NCI-H526 (cell line): ENCODE measurements around the gene DRC1.
A peak's percentile ranks its signal among the peaks of the same experiment; 100 is the strongest.

ENCODE experiments used
- DNase-seq, 2 experiments: peaks; one replicate each; lab custom pipeline; 2025; lab: John Stamatoyannopoulos, UW

DRC1 gene

DNA sequence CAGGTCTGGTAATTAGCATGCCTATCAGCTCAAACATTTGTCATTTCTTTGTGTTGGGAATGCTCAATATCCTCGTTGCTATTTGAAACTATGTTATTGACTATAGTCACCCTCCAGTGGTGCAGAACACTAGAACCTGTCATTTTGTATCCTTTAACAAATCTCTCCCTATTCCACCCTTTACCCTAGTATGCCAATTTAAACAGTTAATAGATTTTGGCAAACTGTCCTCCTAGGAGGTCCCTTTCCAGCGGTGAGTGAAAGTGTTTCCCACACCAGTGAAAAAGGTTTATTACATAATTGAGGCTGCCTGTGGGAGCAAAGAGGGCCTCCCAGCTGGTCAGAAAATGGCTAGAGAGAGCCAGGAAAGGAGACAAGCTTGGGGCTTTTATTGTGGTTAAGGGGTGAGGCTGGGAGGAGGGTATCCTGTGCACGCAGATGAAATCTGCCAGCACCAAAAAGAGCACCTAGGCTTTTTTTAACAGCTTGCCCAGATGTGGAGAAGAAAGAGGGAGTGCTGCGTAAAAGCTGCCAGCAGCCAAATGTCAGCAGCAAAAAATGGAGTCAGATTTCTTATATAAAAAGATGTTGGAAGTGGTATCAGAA is 1.8 kb upstream of the DRC1 start:
- no peak for DNase-seq

DNA sequence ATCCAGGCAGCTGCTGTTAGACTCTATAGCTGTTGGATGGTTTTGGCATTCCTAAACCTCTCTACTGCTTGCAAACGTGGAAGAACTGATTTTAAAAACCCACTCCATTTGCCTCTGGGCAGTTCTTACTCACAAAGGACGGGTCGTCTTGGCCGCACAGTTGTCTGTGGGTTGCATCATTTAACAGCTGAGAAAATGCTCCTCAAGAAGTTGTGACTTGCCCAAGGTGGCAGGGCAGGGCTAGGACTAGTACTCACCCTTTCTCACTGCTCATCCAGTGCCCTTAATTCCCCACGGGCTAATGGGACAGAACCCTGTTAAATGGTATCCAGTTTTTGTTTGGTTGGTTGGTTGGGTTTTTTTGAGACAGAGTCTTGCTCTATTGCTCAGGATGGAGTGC is 997 bp upstream of the DRC1 start:
- no peak for DNase-seq

DNA sequence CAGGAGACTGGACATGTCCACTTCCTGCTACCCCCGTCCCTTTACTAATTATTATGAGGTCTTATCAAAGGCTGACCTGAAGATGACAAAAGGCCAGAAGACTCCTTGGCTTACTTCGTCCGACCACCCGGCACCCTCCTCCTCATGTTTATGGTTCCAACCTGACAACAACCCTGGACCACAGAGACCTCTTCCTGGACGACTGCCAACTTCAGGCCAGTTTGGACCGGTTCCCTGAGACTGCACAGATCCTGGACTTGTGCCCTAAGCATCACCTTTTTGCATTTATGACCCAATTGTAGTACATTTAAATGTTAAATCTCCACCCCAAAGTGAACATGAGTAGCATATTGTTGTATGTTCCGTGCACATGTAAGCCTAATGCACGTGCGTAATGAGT is 5.8 kb downstream of the DRC1 start:
- DNase-seq = no peak

DNA sequence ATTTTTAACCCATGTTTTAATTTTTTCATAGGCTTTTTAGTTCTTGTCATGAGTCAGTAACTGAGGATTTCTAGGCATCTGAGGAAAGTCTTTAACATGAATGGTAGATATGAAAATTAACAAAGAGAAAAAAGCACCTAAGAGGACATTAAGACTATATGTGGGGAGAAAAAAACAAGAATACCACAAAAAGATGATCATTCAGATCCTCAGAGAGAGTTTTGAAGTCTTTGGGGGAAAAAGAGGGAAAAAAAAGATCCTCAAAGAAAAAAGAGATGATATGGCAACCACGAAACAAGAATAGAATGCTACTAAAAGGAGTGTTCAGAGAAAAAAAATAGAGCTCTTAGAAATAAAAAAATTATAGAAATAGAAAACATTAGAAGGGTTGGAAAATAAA is 8.1 kb downstream of the DRC1 start:
- no peak for DNase-seq

DNA sequence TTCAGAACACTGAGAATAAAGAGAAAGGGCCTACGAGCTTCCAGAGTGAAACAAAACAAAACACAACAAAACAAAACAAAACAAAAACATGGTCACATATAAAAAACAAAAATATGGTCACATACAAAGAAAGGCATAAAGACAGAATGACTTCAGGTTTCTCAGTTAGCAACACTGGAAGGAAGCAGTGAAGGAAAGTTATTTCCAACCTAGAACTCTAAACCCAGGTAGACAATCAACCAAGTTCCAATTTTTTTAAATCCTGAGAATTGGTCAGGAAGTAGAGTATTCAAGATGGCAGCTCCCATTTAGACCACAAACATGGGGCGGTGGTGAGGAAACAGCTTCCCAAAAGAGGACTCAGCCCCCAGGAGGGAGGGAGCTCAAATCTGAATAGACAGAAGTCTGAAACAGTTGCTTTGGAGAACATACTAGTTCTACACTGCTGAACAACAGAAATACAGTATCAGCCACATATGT is 9.1 kb downstream of the DRC1 start:
- DNase-seq = no peak

DNA sequence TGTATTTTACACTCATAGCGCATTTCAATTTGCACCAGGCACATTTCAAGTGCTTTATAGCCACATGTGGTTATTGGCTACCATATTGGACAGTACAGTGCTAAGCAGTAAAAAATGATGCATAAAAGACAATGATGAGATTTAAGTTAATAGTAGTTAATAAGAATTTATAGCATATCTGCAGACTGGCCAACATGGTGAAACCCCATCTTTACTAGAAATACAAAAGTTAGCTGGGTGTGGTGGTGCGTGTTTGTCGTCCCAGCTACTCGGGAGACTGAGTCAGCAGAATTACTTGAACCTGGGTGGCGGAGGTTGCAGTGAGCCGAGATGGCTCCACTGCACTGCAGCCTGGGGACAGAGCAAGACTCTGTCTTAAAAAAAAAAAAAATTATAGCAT is 9.7 kb downstream of the DRC1 start:
- no peak for DNase-seq

DNA sequence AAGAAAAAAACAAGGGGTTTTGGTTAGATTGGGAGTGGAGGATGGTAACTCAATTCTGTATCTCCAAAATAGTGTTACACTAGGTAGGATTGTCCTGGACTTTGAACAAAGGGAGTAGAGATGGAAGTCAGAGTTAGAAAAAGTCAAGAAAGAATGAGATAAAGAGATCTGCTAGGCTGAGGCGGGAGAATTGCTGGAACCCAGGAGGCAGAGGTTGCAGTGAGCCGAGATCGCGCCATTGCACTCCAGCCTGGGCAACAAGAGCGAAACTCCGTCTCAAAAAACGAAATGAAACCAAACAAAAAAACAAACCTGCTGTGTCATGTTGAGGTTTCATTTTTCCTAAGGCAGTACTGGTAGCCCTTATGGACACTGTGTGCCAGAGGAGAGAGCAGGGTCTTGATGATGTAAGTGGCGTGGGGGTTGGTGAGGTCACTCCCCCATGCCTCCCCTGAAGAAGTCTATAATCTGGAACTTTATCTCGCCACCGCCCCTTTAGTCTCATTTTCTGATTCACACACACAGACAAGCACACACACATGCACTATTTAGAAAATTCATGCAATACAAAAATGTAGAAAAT is 10.5 kb downstream of the DRC1 start:
- DNase-seq = no peak

DNA sequence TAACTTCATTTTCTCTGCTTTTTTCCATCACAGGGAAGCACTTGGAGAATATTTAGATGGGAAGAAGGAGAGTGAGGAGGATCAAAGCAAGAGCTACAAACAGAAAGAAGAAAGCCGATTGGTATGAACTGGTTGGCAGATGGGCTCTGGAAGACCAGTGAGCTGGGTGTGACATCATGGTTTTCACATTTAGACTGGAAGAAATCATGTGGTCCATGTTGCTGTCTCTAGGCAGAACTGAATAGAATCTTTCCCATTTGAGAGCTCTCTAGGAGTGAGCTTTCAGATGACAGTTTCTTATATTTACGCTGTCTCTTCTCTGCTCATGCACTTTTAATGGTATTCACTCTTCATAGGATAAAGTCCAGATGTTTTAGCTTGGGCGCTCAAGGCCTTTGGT is 12.6 kb downstream of the DRC1 start:
- peak in 1 of 2 experiments; percentile 1 for DNase-seq

DNA sequence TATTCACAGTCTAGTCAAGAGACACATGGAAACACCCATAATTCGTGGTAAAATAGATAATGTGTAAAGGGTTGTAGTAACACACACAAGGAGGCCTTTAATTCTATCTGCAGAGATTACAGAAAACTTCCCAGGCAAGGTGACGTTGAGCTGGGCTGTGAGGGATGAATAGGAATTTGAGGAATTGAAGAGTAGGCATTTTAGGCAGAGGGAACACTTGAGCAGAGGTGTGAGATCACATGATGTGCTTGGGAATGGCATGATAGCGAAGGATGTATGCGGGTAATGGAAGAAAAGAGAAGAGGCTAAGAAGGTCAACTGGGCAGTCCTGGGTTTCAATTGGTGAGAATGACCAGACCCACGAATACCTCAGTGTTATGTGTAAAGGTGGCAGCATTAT is 20.2 kb downstream of the DRC1 start:
- DNase-seq = no peak

DNA sequence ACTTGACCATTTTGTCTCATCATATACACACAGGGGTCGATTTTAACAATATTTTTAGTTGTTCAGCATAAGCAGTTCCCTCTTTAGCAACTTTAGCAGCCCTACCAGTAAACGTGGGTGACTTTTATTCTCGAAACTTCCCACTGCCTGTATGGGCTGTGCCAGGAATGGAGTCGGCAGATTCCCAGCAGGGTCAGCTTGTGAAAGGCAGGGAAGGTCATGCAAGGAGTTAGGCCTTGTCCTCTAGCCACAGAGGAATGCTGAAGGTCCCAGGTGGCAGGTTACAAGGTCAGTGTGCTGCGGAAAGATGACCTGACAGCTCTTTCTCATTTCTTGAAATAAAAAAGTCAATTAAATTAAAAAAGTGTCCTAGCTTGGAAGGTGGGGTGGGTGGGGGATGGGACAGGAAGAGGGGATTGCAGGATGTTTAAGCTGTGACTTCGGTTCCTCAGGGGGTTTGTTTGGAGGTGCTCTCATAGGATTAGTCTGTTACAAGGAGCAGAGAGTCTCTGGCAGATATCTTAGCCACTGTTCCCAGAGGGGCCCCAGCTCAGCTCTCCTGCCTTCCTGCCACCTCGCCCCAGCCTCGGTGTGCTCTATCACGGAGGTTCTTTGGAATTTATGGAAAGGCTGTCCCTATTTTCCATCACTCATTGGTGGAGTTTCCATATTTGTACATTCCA is 21.4 kb downstream of the DRC1 start:
- no peak for DNase-seq

DNA sequence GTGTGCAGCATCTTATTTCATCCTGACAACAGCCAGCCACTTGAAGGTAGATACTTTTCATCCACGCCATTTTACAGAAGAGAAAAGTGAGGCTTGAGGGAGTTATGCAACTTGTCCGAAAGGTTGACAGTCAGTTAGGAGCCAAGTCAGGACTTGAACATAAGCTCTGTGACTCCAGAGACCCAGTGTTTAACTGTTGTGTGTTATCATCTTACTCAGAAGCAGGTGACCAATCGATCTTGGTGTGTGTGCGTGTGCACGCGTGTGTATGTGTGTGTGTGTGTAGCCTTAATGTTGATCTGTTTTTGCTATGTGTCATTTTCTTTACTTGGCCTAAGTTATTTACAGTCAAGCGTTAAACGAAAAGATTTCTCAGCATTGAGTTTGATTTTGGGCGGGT is 22.0 kb downstream of the DRC1 start:
- DNase-seq = no peak

DNA sequence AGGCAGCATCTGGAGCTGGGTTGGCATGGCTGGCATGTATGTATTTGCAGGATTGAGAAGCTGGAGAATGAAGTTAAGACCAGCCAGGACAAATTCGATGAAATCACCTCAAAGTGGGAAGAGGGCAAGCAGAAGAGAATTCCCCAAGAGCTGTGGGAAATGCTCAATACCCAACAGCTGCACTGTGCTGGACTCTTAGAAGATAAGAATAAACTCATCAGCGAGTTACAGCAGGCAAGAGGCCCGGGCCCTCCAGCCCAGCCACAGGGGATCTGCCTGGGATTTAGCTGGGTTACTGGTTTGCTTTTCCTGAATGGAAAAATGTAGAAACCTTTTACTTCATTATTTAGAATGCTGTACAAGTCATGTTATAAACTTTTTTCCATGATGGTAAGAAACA is 22.5 kb downstream of the DRC1 start:
- no peak for DNase-seq

DNA sequence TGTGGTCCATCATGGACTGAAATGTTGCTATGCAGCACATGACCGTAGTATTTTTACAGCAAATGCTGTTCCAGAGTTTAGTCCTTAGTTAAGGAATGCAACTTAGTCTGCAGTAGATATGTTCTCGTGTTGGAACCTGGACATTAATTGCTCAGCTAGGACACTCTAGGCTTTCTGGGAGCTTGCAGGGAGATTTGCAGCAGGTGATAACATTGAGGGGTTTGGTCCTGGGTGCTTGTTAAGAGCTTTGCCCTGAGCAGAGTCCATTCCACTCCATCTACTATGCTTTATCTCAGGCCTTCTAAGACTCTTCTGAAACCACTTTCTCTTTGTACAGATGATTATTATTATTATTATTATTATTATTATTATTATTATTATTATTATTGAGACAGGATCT is 27.1 kb downstream of the DRC1 start:
- DNase-seq = no peak

DNA sequence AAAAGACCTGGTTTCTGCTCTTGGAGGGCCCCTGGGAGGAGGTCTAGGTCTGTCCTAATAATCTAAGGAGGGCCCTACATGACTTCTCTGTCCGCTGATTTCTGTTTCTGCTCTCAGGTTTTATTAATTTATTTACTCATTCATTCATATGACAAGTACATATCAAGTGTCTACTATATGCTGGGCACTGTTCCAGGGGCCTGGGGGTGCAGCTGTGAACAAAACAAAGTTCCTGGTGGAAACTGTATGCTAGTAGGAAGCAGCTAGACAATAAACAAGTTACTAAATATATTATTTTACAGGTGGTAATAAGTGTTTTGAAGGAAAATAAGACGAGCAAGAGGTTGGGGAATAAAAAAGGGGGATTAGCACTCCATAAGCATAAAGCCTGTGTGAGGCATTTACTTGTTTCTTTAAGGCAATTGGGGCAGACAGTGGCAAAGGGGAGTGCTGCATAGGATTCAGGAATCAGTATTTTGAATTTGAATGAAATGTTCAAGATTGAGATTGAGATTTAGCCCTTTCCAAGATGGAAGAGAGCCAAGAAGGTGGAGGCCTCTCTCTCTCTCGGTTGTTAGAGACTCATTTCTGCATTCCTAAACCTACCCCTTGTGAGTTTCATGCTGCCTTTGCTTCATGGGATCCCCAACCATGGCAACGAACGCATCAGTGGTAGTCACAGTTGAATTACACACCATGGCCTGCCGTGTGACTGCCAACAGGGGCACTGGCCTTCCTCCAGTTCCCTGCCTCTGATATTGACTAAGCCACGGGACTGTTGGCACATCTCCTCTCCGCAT is 28.3 kb downstream of the DRC1 start:
- DNase-seq = no peak

DNA sequence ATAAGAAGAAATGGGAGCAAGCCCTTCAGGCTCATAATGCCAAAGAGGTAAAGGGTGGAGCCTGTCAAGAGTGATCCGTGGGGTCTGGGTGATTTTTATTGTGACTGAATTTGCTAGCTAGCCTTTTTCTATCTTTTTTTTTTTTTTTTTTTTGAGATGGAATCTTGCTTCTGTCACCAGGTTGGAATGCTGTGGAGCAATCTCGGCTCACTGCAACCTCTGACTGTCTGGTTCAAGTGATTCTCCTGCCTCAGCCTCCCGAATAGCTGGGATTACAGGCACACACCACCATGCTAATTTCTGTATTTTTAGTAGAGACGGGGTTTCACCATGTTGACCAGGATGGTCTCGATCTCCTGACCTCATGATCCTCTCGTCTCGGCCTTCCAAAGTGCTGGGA is 29.1 kb downstream of the DRC1 start:
- no peak for DNase-seq

DNA sequence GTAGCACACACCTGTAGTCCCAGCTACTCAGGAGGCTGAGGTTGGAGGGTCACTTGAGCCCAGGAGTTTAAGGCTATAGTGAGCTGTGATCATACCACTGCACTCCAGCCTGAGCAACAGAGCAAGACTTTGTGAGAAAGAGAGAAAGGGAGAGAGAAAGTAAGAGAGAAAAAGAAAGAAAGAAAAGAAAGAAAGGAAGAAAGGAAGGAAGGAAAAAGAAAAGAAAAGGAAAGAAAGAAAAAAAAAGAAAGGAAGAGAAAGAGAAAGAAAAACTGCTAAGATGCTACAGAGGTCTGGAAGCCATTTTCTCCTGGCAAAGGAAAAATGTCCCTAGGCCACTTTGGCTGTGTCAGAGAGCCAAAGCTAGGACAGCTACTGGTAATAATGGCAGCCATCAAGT is 30.6 kb downstream of the DRC1 start:
- no peak for DNase-seq

DNA sequence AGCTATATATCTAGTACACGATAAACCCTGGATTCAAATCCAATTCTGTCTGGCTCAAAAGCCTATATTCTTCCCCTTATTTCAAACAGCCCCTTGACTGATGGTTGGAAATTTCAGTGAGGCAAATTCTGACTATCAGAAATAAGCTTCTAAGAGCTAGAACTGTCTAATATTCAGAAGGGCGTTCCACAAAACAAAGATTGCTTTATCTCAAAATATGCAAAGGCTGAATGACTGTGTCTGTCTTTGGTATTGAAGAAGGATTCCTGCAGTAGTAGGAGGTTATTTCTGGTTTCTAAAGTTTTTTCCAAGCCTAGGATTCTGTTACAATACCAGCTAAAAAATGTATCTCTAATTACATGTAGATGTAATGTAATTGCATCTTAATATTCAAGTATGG is 31.1 kb downstream of the DRC1 start:
- no peak for DNase-seq

DNA sequence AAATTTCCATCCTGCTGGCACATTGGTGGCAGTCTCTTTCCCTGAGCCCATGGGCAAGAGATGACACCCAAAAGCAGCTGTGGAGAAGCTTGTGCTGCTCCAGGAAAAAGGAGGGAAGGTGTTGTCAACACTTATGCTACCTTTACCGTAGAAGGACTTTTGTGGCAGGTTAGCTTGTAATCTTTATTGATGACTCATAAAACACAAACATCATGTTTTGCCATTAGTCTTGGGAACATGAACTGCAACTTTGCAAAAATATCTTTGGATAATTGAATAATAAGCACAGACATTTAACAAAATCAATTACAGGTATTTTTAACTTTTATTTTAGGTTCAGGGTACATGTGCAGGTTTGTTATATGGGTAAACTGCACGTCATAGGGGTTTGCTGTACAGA is 33.4 kb downstream of the DRC1 start:
- no peak for DNase-seq

DNA sequence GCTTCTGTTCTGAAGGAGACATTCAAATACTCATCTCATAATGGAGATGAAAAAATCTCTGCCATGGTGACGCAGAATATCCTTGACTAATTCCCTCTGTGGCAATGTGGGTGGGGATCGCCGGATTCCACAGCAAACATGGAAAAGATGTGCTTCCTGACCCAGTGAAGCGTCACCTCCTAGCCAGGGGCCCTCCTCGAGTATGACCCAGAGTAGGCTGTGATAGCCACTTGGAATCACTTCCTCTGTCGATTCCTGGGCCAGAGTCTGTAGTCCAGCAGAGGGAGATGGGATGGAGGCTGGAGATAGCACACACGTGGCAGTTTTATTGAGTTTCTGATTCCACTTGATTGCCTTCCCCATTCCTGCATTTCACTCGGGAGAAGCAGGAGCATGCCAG is 36.8 kb downstream of the DRC1 start:
- DNase-seq = no peak

DNA sequence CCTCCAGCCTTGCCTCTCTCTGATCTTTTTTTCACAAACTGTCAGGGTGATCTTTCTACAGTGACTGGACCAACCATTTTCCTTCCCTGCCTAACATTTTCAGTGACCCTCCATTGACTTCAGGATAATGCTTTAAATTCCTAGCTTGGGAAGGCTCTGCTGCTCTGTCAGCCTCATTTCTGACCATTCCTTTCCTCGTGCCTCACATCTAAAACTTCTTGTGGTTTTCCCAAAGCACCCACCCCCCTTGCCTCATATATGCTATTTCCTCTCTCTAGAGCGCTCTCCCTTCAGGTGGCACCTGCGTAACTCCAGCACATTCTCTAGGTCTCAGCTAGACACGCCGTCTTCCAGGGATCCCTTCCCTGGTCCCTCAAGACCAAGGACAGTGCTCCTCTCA is 37.2 kb downstream of the DRC1 start:
- DNase-seq = no peak

DNA sequence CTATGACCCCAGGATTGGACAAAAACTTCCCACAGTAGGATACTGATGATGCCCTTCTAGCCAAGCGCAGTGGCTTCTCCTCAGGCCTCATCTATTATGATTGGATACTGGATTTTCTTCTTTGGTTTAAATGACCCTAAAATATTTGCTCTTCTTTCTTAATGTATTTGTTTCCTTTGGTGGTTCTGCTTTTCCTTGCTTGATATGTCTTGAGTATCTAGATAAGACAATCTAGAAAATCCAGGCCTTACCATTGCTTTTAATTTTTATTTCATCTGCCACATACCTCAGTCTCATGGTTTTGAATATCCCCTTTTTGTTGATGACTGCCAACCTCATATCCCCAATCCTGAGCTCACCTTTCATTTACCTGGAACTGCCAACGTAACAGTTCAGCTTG is 40.6 kb downstream of the DRC1 start:
- no peak for DNase-seq

DNA sequence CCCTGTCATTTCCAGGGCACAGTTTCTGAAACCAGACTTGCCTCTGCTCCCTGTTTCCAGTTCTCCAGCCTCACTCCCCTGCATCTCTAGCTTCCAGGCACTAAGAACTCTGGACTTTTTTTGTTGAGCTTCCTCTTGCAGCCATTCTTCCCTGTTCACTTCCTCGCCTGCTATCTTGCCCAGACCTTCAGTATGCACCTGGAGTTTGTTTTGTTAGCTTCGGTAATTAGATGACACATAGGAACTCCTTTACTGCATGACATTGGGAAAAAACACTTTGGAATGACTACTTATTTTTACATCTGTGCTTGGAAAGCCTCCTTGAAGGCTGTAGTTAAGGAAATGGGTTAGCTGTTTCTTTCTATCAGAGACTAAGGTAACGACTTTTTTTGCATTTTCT is 41.0 kb downstream of the DRC1 start:
- DNase-seq = no peak

DNA sequence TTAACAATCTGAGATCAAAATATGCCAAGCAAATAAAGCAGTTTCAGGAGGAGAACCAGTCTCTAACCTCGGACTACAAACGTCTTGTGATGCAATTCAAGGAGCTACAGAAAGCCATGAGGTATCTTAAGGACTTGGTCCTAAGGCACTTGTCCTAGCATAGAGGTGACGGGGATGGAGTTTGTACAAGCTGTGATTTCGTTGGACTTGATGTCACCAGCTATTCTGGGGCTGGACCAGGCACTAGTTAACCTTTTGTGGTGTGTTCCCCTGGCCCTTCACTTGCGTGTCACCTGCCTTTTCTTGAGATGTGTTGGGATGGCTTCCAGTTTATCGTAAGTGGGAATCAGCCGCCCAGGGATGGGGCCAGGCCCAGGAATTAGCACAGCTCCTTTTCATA is 42.5 kb downstream of the DRC1 start:
- no peak for DNase-seq
